Uterus (tissue), 4 donors: ENCODE results near the gene IFI27. TPM values are rescaled to one million over a fixed set of nuclear protein-coding genes. Genes with fewer than 3 reads are reported as not detected.

Source experiments
- DNase-seq, 2 donors: peaks; one replicate each; pipeline ENCODE4 v3.0.0-alpha.2; 2019 to 2020
- H3K27ac ChIP-seq, 2 donors: fragments of 200-600 bp; sonication (generic); 1 replicate in 1 of 2; 2 replicates in 1 of 2; pipeline ENCODE4 v1.5.1; 2016 to 2018
- H3K27me3 ChIP-seq, 2 donors: fragments of 200-600 bp; sonication (generic); one replicate each; pipeline ENCODE4 v1.5.1; 2018 to 2019; ENCODE audit warnings: control low read depth in 1 of 2
- H3K36me3 ChIP-seq, 2 donors: fragments of 200-600 bp; sonication (generic); one replicate each; pipeline ENCODE4 v1.5.1; 2019; ENCODE audit warnings: control low read depth in 1 of 2
- H3K4me1 ChIP-seq, 2 donors: fragments of 200-600 bp; sonication (generic); one replicate each; pipeline ENCODE4 v1.5.1; 2018 to 2019; ENCODE audit warnings: control low read depth in 1 of 2
- H3K4me3 ChIP-seq, 2 donors: fragments of 200-600 bp; sonication (generic); 1 replicate in 1 of 2; 2 replicates in 1 of 2; pipeline ENCODE4 v1.5.1; 2018 to 2019; ENCODE audit warnings: mild to moderate bottlenecking in 1 of 2
- H3K9me3 ChIP-seq, 2 donors: fragments of 200-600 bp; sonication (generic); one replicate each; pipeline ENCODE4 v1.5.1; 2019; ENCODE audit warnings: control low read depth in 1 of 2
- CTCF ChIP-seq, 4 experiments: fragments of 200-600 bp in 2 of 4; fragments of 450-650 bp in 2 of 4; sonication (generic) in 2 of 4; IDR thresholded peaks; one replicate each; pipeline ENCODE4 v1.5.1; 2016 to 2019; ENCODE audit warnings: antibody characterized with exemption in 4 of 4, mild to moderate bottlenecking in 2 of 4, moderate library complexity in 1 of 4
- POLR2A ChIP-seq, 2 donors: fragments of 450-650 bp; IDR thresholded peaks; one replicate each; pipeline ENCODE4 v1.6.1; 2016; ENCODE audit warnings: antibody characterized with exemption in 2 of 2, mild to moderate bottlenecking in 1 of 2, moderate library complexity in 1 of 2
- intact Hi-C: fragments of 100-400 bp; cut with DNase I; formaldehyde crosslinking; loops from one replicate; pipeline ENCODE4 v1.15.1; 2023; ENCODE audit warnings: low total_unique reads
- total RNA-seq, 4 donors: library from RNA; depleted of rRNA in 3 of 4; stranded (reverse); fragments of >200 nt in 3 of 4; gene quantifications; one replicate each; pipeline versions ENCODE4 v1.1.0 to v1.2.4, GENCODE V29; 2014 to 2023
- donor health status: DM: yes; HTN: yes; CAD: no.

Gene IFI27
- total RNA-seq, 4 donors from 2014 or later, result 5.6 to 390 (median 196) TPM

- DNase-seq, result no peak
- no peak for TF ChIP-seq CTCF (IDR thresholded peaks at IDR 0.05)
- no peak for TF ChIP-seq POLR2A (IDR thresholded peaks at IDR 0.05)
- H3K4me3 ChIP-seq, result no peak overlapping the region
- intact Hi-C loops, result no loop called here
- H3K27ac ChIP-seq, result no peak overlapping the region
- H3K9me3 ChIP-seq, result no peaks in the 10 kb centered on the region
- H3K4me1 ChIP-seq, result no peaks in the 10 kb centered on the region
- no peaks in the 10 kb centered on the region for H3K36me3 ChIP-seq
- no peaks in the 10 kb centered on the region for H3K27me3 ChIP-seq
Measured at GRCh38 chr14:94093418-94093817, 17.1 kb upstream of the IFI27 start.

- Histone ChIP-seq H3K4me3 (no peak overlapping the region), H3K9me3 (no peaks in the 10 kb centered on the region), H3K36me3 (no peaks in the 10 kb centered on the region), H3K4me1 (no peaks in the 10 kb centered on the region), H3K27me3 (no peaks in the 10 kb centered on the region), H3K27ac (no peak overlapping the region)
- intact Hi-C loops, result no loop called here
- TF ChIP-seq POLR2A (IDR thresholded peaks at IDR 0.05), result no peak
- no peak for TF ChIP-seq CTCF (IDR thresholded peaks at IDR 0.05)
- DNase-seq, result no peak
Measured at GRCh38 chr14:94097091-94097490, 13.4 kb upstream of the IFI27 start.

DNA sequence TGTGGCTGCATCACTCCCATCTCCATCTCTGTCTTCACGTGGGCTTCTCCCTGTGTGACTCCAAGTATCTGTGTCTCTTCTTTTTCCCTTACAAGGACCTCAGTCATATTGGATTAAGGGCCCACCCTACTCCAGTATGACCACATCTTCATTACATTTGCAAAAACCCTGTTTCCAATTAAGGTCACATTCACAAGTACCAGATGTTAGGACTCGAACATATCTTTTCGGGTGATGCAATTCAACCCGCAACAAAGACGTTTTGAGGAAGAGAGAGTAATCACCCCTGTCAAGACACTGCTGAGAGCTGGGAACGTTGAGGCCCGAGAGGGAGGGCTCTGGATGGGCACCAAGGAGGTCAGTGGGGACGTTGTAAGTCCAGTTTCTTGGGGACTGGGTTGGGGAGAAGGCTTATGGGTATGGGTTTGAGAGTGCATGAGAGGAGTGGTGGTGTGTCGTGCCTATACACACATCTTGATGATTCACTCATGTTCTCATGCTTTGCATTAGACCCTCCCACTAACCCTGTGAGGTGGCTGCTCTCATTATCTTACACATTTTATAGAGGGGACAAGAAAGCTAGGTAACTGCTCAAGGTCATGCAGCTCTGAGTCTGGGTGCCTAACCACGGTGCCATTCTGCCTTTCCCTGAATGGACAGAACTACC lies 12.1 kb upstream of the IFI27 start:
- no peak overlapping the region for H3K4me3 ChIP-seq

GRCh38 chr14:94099006-94099405 lies 11.5 kb upstream of the IFI27 start:
- TF ChIP-seq POLR2A (IDR thresholded peaks at IDR 0.05), result no peak
- no peak for TF ChIP-seq CTCF (IDR thresholded peaks at IDR 0.05)
- Histone ChIP-seq H3K9me3 (no peaks in the 10 kb centered on the region), H3K27me3 (no peaks in the 10 kb centered on the region), H3K4me1 (no peaks in the 10 kb centered on the region), H3K27ac (no peak overlapping the region), H3K4me3 (no peak overlapping the region), H3K36me3 (no peaks in the 10 kb centered on the region)
- intact Hi-C loops, result no loop called here
- no peak for DNase-seq

More for the DNA sequence above, 12.1 kb upstream of the IFI27 start:
- DNase-seq, result no peak
- no peak overlapping the region for H3K27ac ChIP-seq
- H3K27me3 ChIP-seq, result no peaks in the 10 kb centered on the region
- intact Hi-C loops, result no loop called here
- H3K9me3 ChIP-seq, result no peaks in the 10 kb centered on the region
- no peak for TF ChIP-seq POLR2A (IDR thresholded peaks at IDR 0.05)
- TF ChIP-seq CTCF (IDR thresholded peaks at IDR 0.05), result no peak
- no peaks in the 10 kb centered on the region for H3K36me3 ChIP-seq
- no peaks in the 10 kb centered on the region for H3K4me1 ChIP-seq

- Histone ChIP-seq H3K4me1 (no peaks in the 10 kb centered on the region), H3K9me3 (no peaks in the 10 kb centered on the region), H3K4me3 (no peak overlapping the region), H3K27ac (no peak overlapping the region), H3K27me3 (no peaks in the 10 kb centered on the region), H3K36me3 (no peaks in the 10 kb centered on the region)
- DNase-seq, result no peak
- TF ChIP-seq POLR2A (IDR thresholded peaks at IDR 0.05) (no peak), CTCF (IDR thresholded peaks at IDR 0.05) (no peak)
- intact Hi-C loops, result no loop called here
Measured at GRCh38 chr14:94100847-94101246, 9.7 kb upstream of the IFI27 start.
